Mesenchymal stem cell (in vitro differentiated cells and primary cell): ENCODE results near the gene TMEM30B.

Experiments
- DNase-seq: peaks from one replicate; pipeline ENCODE4 v3.0.0-alpha.2; 2013
- H2AFZ ChIP-seq: one replicate; pipeline ENCODE4 v1.6.1; 2013; ENCODE audit warnings: low read depth, mild to moderate bottlenecking, control low read depth, inconsistent platforms, low read length, moderate library complexity
- H2AK5ac ChIP-seq: 2 replicates; pipeline ENCODE4 v1.6.1; 2013; ENCODE audit warnings: low read length, moderate library complexity, mild to moderate bottlenecking, inconsistent platforms; ENCODE audit not compliant: severe bottlenecking
- H2BK120ac ChIP-seq: one replicate; pipeline ENCODE4 v1.6.1; 2013; ENCODE audit warnings: low read depth, mild to moderate bottlenecking, inconsistent platforms, low read length, moderate library complexity
- H2BK12ac ChIP-seq, 2 experiments: one replicate each; pipeline ENCODE4 v1.6.1; 2013; ENCODE audit warnings: inconsistent platforms in 2 of 2, low read length in 2 of 2, mild to moderate bottlenecking in 2 of 2, moderate library complexity in 2 of 2, control low read depth in 1 of 2
- H2BK15ac ChIP-seq: one replicate; pipeline ENCODE4 v1.6.1; 2013; ENCODE audit warnings: mild to moderate bottlenecking, low read depth, inconsistent platforms; ENCODE audit not compliant: poor library complexity, severe bottlenecking
- H2BK5ac ChIP-seq: 2 replicates; pipeline ENCODE4 v1.6.1; 2013; ENCODE audit warnings: low read depth, mild to moderate bottlenecking, low read length, control low read depth, inconsistent platforms; ENCODE audit not compliant: poor library complexity, severe bottlenecking
- H3K14ac ChIP-seq, 2 experiments: one replicate each; pipeline ENCODE4 v1.6.1; 2013; ENCODE audit warnings: inconsistent platforms in 2 of 2, low read length in 2 of 2, control low read depth in 1 of 2, mild to moderate bottlenecking in 1 of 2, moderate library complexity in 1 of 2
- H3K18ac ChIP-seq, 2 experiments: one replicate each; pipeline ENCODE4 v1.6.1; 2013; ENCODE audit warnings: inconsistent platforms in 2 of 2, low read length in 2 of 2, control low read depth in 1 of 2, low read depth in 1 of 2, mild to moderate bottlenecking in 1 of 2
- H3K23ac ChIP-seq, 2 experiments: one replicate each; pipeline ENCODE4 v1.6.1; 2013; ENCODE audit warnings: inconsistent platforms in 2 of 2, low read length in 2 of 2, mild to moderate bottlenecking in 2 of 2, moderate library complexity in 2 of 2, control low read depth in 1 of 2
- H3K27ac ChIP-seq: 2 replicates; pipeline ENCODE4 v1.5.1; 2013; ENCODE audit warnings: mild to moderate bottlenecking, moderate library complexity, low read length, control low read depth, inconsistent platforms; ENCODE audit not compliant: poor library complexity, severe bottlenecking
- H3K27me3 ChIP-seq, 2 experiments: 2 replicates each; pipeline versions ENCODE4 v1.6.1 to v1.7.0; 2013; ENCODE audit warnings: low read length in 2 of 2, mild to moderate bottlenecking in 2 of 2, moderate library complexity in 2 of 2, control low read depth in 1 of 2, inconsistent platforms in 1 of 2; ENCODE audit not compliant: control insufficient read depth in 1 of 2, insufficient read depth in 1 of 2
- H3K36me3 ChIP-seq, 2 experiments: 2 replicates each; pipeline versions ENCODE4 v1.6.1 to v1.7.0; 2013; ENCODE audit warnings: low read length in 2 of 2, control low read depth in 1 of 2, inconsistent platforms in 1 of 2, low read depth in 1 of 2, mild to moderate bottlenecking in 1 of 2; ENCODE audit not compliant: insufficient read depth in 2 of 2, control insufficient read depth in 1 of 2
- H3K4ac ChIP-seq, 2 experiments: one replicate each; pipeline ENCODE4 v1.6.1; 2013; ENCODE audit warnings: inconsistent platforms in 2 of 2, low read length in 2 of 2, mild to moderate bottlenecking in 2 of 2, moderate library complexity in 2 of 2, control low read depth in 1 of 2, low read depth in 1 of 2
- H3K4me1 ChIP-seq: 2 replicates; pipeline ENCODE4 v1.6.1; 2013; ENCODE audit warnings: low read depth, low read length, control low read depth; ENCODE audit not compliant: control insufficient read depth, insufficient read depth
- H3K4me2 ChIP-seq: 2 replicates; pipeline ENCODE4 v1.6.1; 2013; ENCODE audit warnings: low read length, mild to moderate bottlenecking, inconsistent platforms; ENCODE audit not compliant: poor library complexity, severe bottlenecking
- H3K4me3 ChIP-seq, 2 experiments: 2 replicates each; pipeline versions ENCODE4 v1.5.1 to v1.7.0; 2013; ENCODE audit warnings: low read length in 2 of 2, mild to moderate bottlenecking in 2 of 2, control low read depth in 1 of 2, low read depth in 1 of 2; ENCODE audit not compliant: insufficient read depth in 1 of 2
- H3K79me1 ChIP-seq: replicated peaks from 2 replicates; pipeline ENCODE4 v1.6.1; 2013; ENCODE audit warnings: mild to moderate bottlenecking, control low read depth, low read length, inconsistent platforms; ENCODE audit not compliant: poor library complexity, severe bottlenecking
- H3K9ac ChIP-seq: 2 replicates; pipeline ENCODE4 v1.7.0; 2013; ENCODE audit warnings: mild to moderate bottlenecking, low read length, moderate library complexity
- H3K9me3 ChIP-seq: 2 replicates; pipeline ENCODE4 v1.7.0; 2013; ENCODE audit warnings: mild to moderate bottlenecking, low read length; ENCODE audit not compliant: control insufficient read depth
- H4K8ac ChIP-seq: one replicate; pipeline ENCODE4 v1.6.1; 2013; ENCODE audit warnings: inconsistent platforms, mild to moderate bottlenecking, low read length, moderate library complexity
- H4K91ac ChIP-seq: one replicate; pipeline ENCODE4 v1.6.1; 2013; ENCODE audit warnings: mild to moderate bottlenecking, low read length, inconsistent platforms
- WGBS: methylation state at CpG from one replicate; pipeline ENCODE4 v1.1.7; 2013; ENCODE audit warnings: mixed read lengths; 5-methylcytosine and 5-hydroxymethylcytosine counted together

Gene TMEM30B

GRCh38 chr14:61250063-61250462 is 31.1 kb downstream of the TMEM30B start:
- no peak overlapping the region for H2BK15ac ChIP-seq
- no peak overlapping the region for H2BK5ac ChIP-seq
- no peak overlapping the region for H2AK5ac ChIP-seq
- peaks cover 2% of the 10 kb centered on the region for H3K79me1 ChIP-seq
- H3K36me3 ChIP-seq, result no peaks in the 10 kb centered on the region
- no peaks in the 10 kb centered on the region for H3K27me3 ChIP-seq
- WGBS, result 88% methylated on average over 5 of the region's 9 CpGs
- no peak overlapping the region for H2AFZ ChIP-seq
- no peak overlapping the region for H3K9ac ChIP-seq
- H3K27ac ChIP-seq, result no peak overlapping the region
- H3K23ac ChIP-seq, result no peak overlapping the region
- no peak overlapping the region for H4K8ac ChIP-seq
- no peak overlapping the region for H2BK12ac ChIP-seq
- no peak overlapping the region for H3K4me3 ChIP-seq
- H3K9me3 ChIP-seq, result no peaks in the 10 kb centered on the region
- peaks cover 10% of the 10 kb centered on the region for H3K4me1 ChIP-seq
- no peak overlapping the region for H4K91ac ChIP-seq
- no peak overlapping the region for H3K4me2 ChIP-seq
- H3K14ac ChIP-seq, result no peak overlapping the region
- no peak for DNase-seq
- H3K18ac ChIP-seq, result no peak overlapping the region
- no peak overlapping the region for H3K4ac ChIP-seq
- H2BK120ac ChIP-seq, result no peak overlapping the region

- no peak overlapping the region for H4K91ac ChIP-seq
- 30% methylated on average over 1 of the region's 1 CpG for whole genome bisulfite sequencing
- peak overlapping the region; percentile 31 for H2BK5ac ChIP-seq
- no peak overlapping the region for H2AK5ac ChIP-seq
- no peak overlapping the region for H2BK12ac ChIP-seq
- no peaks in the 10 kb centered on the region for H3K27me3 ChIP-seq
- no peak overlapping the region for H2BK15ac ChIP-seq
- H2BK120ac ChIP-seq, result no peak overlapping the region
- H3K23ac ChIP-seq, result no peak overlapping the region
- H3K36me3 ChIP-seq, result no peaks in the 10 kb centered on the region
- H3K9me3 ChIP-seq, result no peaks in the 10 kb centered on the region
- no peak overlapping the region for H3K14ac ChIP-seq
- no peak overlapping the region for H3K4me2 ChIP-seq
- DNase-seq, result no peak
- H2AFZ ChIP-seq, result no peak overlapping the region
- no peak overlapping the region for H3K18ac ChIP-seq
- no peak overlapping the region for H3K9ac ChIP-seq
- H3K4ac ChIP-seq, result no peak overlapping the region
- peaks cover 2% of the 10 kb centered on the region for H3K79me1 ChIP-seq
- H3K4me1 ChIP-seq, result peaks cover 10% of the 10 kb centered on the region
- no peak overlapping the region for H3K4me3 ChIP-seq
- H4K8ac ChIP-seq, result no peak overlapping the region
- peak overlapping the region; percentile 82 for H3K27ac ChIP-seq
These were observed 33.2 kb downstream of the TMEM30B start for GRCh38 chr14:61247935-61248334.

GRCh38 chr14:61246721-61247120 is 34.4 kb downstream of the TMEM30B start:
- Histone ChIP-seq H3K36me3 (no peaks in the 10 kb centered on the region), H2BK5ac (no peak overlapping the region), H3K4me2 (no peak overlapping the region), H3K79me1 (peaks cover 2% of the 10 kb centered on the region), H3K9me3 (no peaks in the 10 kb centered on the region), H2AFZ (no peak overlapping the region), H3K4me1 (peaks cover 5% of the 10 kb centered on the region), H2BK120ac (no peak overlapping the region), H3K14ac (no peak overlapping the region), H4K8ac (no peak overlapping the region), H2BK12ac (no peak overlapping the region), H2BK15ac (no peak overlapping the region), H3K9ac (no peak overlapping the region), H3K18ac (no peak overlapping the region), H3K27me3 (no peaks in the 10 kb centered on the region), H3K27ac (no peak overlapping the region), H2AK5ac (peak overlapping the region; percentile 75), H4K91ac (no peak overlapping the region), H3K4me3 (no peak overlapping the region), H3K4ac (no peak overlapping the region), H3K23ac (no peak overlapping the region)
- 75% methylated on average over 3 of the region's 4 CpGs for WGBS
- DNase-seq, result no peak

GRCh38 chr14:61244009-61244408 is 37.1 kb downstream of the TMEM30B start:
- Histone ChIP-seq H3K27me3 (no peaks in the 10 kb centered on the region), H3K23ac (no peak overlapping the region), H3K4ac (no peak overlapping the region), H3K9me3 (peaks cover 6% of the 10 kb centered on the region), H2BK12ac (no peak overlapping the region), H2AK5ac (no peak overlapping the region), H3K18ac (no peak overlapping the region), H4K91ac (no peak overlapping the region), H4K8ac (no peak overlapping the region), H3K36me3 (no peaks in the 10 kb centered on the region), H3K4me1 (peaks cover 5% of the 10 kb centered on the region), H3K79me1 (peaks cover 2% of the 10 kb centered on the region), H2BK120ac (no peak overlapping the region), H3K14ac (no peak overlapping the region), H2BK15ac (no peak overlapping the region), H3K4me2 (no peak overlapping the region), H3K9ac (no peak overlapping the region), H2AFZ (no peak overlapping the region), H3K4me3 (no peak overlapping the region), H2BK5ac (no peak overlapping the region), H3K27ac (no peak overlapping the region)
- DNase-seq, result no peak
- WGBS, result 77% methylated on average over 9 of the region's 9 CpGs
